Transverse colon (tissue), 3 donors: ENCODE measurements around the gene RRP8.

ENCODE experiments used
- POLR2A ChIP-seq: fragments of 450-650 bp; IDR thresholded peaks from one replicate; pipeline ENCODE4 v1.6.1; 2016; ENCODE audit warnings: antibody characterized with exemption, mild to moderate bottlenecking, moderate library complexity
- TF ChIP-seq, protein P1 (sequence below), 5 experiments: fragments of 200-600 bp in 3 of 5; fragments of 450-650 bp in 2 of 5; sonication (generic) in 3 of 5; IDR thresholded peaks; 1 replicate in 2 of 5; 2 replicates in 3 of 5; pipeline ENCODE4 v1.5.1; 2016 to 2017; ENCODE audit warnings: antibody characterized with exemption in 5 of 5, inconsistent platforms in 3 of 5, mild to moderate bottlenecking in 2 of 5, moderate library complexity in 1 of 5

DNA sequence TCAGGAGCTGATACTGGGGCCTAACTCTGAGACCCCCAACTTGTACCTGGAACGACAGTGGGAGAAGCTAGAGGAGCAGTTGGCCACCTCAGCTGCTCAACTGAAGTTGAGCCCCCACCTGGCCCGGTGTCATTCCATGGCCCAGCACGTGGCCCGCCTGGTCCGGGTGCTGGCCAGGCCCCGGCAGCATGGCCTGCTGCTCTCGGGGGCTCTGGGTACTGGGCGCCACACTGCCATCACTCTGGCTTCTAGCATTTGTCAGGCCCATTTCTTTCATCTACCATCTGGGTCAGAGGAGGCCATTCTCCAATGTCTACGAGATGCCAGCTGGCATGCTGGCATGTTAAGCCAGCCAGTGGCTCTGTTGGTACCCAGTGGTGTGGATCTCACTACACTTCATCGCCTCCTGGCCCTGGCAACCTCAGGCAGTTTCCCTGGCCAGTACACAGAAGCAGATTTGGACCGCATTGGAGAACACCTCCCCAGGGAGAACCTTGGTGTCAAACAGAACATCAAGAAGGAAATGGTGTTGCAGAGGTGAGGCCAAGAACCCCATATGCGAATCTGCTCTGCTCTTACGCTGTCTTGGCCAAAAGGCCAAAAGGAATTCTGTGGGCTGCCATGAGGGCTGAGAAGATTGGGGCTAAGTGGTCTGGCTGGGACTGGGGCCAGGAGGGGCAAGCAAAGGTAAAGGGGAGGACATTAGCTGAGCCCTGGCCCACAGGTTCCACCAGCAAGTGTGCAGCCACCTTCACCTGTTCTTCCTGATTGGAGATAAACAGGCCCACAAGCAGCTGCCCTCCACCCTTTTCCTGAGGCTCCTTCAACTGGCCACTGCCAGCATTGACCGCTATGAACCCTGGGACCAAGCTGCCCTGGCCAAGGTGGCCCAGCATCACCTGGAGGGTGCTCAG, 45.4 kb downstream of the RRP8 start:
- TF ChIP-seq, protein P1, sequence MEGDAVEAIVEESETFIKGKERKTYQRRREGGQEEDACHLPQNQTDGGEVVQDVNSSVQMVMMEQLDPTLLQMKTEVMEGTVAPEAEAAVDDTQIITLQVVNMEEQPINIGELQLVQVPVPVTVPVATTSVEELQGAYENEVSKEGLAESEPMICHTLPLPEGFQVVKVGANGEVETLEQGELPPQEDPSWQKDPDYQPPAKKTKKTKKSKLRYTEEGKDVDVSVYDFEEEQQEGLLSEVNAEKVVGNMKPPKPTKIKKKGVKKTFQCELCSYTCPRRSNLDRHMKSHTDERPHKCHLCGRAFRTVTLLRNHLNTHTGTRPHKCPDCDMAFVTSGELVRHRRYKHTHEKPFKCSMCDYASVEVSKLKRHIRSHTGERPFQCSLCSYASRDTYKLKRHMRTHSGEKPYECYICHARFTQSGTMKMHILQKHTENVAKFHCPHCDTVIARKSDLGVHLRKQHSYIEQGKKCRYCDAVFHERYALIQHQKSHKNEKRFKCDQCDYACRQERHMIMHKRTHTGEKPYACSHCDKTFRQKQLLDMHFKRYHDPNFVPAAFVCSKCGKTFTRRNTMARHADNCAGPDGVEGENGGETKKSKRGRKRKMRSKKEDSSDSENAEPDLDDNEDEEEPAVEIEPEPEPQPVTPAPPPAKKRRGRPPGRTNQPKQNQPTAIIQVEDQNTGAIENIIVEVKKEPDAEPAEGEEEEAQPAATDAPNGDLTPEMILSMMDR (IDR thresholded peaks at IDR 0.05) = no peak
- TF ChIP-seq POLR2A = no peak
